ENCODE data around the gene PLOD1.
A peak's percentile ranks its signal among the peaks of the same experiment; 100 is the strongest.

PLOD1 gene

DNA sequence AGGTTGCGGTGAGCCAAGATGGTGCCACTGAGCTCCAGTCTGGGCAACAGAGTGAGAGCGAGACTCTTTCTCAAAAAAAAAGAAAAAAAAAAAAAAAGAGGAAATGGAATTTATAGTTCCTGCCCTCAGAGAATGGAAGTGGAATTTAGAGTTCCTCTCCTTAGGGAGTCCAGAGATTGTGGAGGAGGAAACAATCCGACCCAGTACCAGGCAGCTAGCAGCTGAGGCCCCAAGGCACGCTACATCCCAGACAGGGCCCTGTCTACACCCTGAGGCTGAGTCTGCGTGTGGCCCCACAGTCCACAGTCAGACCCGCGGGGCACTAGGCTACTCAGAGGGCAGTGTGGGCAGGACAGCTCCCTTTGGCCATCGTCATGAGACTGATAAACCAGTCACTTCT, 43.8 kb downstream of the PLOD1 start:
- no peak for DNase-seq (ENCODE audit: low spot score)

DNA sequence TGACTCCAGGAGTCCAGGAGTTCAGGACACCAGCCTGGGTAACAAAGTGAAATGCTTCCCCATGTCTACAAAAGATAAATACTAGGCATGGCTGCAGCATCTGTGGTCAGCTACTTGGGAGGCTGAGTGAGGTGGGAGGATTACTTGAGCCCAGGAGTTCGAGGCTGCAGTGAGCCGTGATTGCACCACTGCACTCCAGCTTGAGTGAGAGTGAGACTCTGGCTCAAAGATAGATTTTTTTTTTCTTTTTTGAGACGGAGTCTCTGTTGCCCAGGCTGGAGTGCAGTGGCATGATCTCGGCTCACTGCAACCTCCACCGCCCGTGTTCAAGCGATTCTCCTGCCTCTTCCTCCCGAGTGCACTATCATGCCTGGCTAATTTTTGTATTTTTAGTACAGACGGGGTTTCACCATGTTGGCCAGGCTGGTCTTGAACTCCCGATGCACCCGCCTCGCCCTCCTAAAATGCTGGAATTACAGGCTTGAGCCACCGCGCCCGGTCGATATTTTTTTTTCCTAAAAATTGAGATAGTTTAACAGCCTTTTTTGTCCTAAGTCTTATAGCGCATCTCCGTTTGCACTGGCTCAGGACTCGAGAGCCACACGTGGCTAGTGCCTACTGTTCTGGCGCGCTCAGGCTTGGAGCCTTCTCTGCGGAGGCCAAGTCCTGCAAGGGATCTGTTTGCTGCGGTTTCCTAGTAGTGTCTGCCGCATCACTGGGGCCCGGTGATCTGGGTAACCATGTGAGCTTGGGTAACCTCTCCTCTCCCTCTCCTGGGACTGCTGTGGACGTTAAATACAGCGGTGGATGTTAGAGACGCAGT, 44.7 kb downstream of the PLOD1 start:
- no peak for DNase-seq (ENCODE audit: low spot score)

DNA sequence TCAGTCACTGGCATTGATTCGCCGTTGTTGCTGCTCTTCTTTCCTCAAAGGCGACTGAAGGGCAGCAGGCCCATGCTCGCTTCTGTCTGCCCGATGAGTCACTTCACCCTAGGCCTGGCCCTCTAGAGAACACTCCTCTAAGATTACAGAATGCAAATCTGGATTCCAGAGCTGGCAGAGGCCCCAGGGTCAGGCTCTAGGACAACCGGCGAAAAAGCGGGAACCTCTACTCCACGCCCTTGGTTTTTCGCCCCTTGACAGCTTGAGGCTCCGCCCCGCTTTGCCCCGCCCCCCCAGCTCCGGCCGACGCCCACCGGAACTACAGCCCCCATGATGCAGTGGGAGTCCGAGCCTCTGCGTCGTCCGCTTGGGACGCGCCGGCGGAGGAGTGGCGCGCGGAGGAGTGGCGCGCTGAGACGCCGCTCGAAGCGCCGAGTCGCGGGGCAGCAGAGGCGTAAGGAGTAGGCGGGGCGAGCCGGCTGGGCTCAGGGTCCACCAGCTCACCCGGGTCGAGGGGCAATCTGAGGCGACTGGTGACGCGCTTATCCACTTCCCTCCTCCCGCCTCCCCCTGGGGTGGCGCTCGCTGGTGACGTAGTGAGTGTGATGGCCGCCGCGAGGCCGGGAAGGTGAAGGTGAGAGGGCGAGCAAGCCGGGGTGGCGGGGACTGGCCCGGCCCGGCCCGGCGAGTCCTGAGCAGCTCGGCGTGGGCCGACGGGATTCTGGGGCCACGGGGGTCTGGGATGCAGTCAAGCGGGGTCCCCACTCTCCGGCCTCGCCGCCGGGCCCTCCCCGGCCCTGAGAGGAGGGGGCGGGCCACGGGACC, 45.5 kb downstream of the PLOD1 start, which contains the start of gene MFN2:
Gene MFN2 (plus strand): TSS at position 594 of the 825 bp plus-strand sequence. CDS start 8,725 bp downstream, outside the sequence.
- peak; percentile 90 for DNase-seq (ENCODE audit: low spot score)

DNA sequence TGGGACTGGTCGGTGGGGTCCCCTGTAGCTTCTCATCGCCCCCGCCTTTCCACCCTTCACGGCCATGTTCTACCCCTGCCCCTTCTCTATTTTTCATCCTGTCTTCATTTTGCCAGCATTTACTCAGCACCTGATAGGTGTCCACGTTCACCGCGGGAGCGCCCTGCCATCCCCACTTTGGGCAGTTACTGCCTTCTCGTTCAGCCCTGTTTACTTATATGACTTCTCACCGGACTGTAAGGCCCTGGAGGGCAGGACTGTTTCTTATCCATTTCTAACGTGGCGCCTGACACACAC, 46.1 kb downstream of the PLOD1 start:
- DNase-seq (ENCODE audit: low spot score) = no peak

DNA sequence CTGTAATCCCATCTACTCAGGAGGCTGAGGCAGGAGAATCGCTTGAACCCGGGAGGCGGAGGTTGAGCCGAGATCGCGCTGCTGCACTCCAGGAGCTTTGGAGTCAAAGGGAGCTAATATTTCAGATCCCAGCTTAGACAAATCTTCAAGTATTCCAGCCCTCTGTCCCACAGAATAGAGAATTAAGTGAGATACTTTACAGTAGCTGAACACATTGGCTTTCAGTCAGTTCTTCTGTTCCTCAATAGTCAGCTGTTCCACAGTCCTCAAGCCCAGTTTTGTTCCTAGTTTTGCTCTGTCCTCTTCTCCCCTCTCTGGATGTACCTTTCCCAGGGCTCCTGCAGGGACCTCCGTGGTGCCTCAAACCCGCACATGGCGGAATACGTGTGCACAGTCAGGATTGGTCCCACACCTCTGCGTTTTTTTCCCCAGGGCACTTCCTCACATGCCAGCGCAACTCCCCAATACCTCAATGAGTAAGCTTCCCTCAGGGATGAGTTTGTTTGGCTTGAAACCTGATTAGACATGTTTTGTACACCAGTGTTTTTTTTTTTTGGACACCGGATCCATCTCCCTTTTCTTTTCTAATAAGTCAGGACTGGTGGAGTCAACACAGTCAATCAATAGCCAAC, 47.0 kb downstream of the PLOD1 start:
- no peak for DNase-seq (ENCODE audit: low spot score)

DNA sequence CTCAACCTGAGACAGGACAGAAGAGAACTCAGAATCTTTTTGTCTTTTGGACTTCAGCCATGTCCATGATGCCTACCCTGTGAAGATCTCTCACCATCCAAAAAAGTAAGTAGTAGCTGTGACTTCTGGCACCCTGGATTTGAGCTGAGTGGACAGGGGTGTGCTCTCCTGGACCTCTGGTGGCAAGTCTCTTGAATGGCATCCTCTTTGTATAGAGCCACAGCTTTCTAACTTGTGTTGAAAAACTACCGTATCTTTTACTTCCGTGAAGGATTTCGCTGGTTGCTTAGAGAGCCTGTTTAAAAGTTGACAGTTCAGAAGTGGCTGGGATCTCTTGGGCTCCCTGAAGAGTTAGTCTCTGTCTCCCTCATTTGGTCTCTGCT, 47.5 kb downstream of the PLOD1 start:
- DNase-seq (ENCODE audit: low spot score) = no peak

DNA sequence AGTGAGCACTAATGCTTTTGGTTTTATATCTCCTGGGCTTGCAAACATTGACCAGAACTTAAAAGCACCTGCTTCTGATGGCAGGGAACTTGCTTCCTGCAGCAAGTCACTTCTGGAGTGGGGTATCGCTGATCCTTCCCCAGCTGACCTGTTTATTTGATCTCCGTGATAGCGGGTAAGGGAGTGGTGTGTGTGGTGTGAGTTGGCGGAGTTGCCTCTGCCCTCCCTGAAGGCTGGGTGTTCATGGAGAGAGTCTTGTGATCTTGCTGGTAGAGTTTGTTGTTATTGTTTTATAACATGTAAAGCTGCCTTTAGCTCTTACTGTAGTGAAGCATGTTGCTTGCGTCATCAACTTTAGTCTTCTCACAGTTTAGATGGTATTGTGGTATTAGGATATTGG, 49.6 kb downstream of the PLOD1 start:
- DNase-seq (ENCODE audit: low spot score) = no peak

DNA sequence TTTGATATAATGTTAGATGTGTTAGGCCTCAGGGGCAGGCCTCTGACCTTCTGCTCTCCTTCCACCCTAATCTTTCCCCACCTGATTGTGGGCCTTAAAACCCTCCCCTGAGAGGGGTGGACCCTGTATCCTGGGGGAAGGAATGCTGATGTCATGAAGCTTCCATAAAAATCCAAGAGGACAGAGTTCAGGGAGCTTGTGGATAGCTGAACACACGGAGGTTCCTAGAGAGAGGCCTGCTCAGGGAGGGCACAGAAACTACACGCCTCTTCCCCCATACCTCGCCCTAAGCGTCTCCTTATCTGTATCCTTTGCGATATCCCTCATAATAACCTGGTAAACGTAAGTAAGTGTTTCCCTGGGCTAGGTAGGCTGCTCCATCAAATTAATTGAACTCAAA, 50.1 kb downstream of the PLOD1 start:
- DNase-seq (ENCODE audit: low spot score) = no peak

DNA sequence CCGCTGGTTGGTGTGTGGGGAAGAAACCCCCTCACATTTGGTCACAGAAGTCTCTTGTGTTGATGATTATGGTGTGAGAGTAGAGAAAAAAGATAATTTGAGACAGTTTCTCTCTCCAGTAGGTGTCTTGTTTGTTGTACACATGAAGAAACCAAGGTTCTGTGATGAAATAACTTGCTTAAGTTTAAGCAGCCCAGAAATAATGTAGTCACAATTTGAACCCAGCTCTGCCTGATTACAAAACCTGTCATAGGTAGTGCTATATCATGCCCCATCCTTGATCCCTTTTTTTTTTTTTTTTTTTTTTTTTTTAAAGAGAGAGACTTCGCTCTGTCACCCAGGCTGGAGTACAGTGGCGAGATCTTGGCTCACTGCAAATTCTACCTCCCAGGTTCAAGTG, 50.7 kb downstream of the PLOD1 start:
- no peak for DNase-seq (ENCODE audit: low spot score)

DNA sequence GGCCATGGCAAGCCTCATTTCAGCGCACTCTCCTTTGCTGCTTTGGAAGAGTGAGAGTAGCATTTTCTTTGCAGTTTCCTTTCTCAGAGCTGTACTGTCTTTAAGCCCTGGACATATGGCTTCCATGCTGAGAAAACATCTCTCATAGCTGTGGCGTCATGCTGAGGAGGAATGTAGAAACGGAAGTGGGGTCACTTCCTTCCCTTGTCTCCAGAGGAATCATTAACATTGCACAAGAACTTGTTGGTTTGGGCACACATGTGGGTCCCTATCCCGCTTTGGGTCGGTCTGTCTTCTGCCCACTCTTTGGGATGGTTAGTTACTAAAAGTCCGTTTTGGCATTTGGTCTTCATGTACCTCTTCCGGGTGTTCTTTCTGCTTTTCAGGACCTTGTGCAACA, 51.3 kb downstream of the PLOD1 start:
- no peak for DNase-seq (ENCODE audit: low spot score)

DNA sequence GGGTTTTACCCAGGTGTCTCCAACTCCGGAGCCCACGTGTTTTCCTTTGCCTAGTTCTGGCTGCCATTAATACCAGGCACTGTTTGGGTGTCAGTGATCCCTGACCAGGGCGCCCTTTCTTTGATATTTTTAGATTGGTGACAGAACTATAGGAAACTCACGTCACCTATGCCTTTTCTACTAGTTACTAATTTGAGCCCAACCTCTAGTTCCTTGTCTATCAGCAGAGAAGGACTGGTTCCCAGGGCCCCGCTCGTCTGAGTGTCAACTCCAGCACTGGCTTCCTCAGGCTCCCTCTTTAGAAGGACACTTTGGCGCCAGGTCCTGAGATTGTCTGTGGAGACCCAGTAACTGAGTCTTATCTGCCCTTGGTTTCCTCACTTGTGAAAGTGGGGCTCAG, 55.2 kb downstream of the PLOD1 start:
- DNase-seq (ENCODE audit: low spot score) = no peak

DNA sequence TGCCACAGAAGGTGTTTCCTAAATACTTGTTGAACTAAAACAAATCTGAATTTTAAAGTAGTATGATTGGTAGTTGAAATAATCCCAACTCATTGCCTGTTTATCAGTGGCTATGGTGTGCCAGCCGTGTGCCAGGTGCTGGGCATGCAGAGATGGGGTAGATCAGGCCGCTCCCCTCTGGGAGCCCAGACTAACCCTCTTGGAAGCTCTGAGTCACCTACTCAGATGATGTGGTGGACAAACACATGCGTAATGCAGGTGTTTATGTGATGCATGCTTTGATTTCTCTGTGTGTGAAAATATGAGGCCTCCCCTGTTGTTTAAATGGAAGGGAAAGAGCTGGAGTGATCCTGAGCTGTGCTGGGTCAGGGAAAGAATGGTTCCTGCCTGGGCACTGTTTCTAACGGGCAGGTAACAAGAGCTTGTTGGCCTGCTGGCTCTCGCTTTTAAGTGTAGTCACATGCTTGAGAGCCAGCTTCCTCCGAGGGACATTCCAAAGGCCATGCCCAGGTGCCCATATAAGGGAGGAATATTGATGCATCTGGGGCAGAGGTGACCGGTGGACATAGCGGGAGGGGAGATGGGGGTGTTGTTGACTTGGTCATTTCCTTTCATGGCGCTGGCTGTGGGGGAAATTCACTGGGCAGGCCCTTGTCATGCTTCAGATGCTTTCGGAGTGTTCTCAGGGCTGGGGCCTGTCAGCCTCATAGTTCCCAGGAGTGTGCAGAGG, 56.0 kb downstream of the PLOD1 start:
- DNase-seq (ENCODE audit: low spot score) = no peak

DNA sequence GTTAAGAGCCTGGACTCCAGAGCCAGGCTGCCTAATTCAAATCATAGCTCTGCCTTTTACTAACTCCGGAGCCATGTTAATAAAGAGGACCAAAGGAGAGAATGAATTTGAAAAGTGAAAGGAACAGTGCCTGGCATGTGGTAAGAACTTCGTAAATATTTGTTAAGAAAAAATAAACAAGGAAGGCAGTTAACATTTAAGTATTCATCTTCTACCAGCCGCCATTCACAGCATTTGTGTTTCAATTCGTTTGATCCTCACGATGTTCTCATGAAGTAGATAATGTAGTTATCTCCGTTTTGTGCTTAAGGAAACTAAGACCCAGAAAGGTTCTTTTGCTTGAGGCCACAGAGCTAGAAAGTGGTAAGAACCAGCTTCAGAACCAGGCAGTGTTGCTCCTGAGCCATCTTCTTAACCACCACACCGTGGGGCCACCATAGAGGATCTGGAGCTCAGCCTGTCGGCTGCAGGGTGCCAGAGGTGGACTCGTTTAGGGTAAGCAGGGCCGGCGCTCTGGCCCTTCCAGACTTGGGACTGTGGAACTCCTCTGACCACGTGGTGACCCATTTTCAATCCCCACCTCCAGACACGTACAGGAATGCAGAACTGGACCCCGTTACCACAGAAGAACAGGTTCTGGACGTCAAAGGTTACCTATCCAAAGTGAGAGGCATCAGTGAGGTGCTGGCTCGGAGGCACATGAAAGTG, 57.6 kb downstream of the PLOD1 start:
- no peak for DNase-seq (ENCODE audit: low spot score)

DNA sequence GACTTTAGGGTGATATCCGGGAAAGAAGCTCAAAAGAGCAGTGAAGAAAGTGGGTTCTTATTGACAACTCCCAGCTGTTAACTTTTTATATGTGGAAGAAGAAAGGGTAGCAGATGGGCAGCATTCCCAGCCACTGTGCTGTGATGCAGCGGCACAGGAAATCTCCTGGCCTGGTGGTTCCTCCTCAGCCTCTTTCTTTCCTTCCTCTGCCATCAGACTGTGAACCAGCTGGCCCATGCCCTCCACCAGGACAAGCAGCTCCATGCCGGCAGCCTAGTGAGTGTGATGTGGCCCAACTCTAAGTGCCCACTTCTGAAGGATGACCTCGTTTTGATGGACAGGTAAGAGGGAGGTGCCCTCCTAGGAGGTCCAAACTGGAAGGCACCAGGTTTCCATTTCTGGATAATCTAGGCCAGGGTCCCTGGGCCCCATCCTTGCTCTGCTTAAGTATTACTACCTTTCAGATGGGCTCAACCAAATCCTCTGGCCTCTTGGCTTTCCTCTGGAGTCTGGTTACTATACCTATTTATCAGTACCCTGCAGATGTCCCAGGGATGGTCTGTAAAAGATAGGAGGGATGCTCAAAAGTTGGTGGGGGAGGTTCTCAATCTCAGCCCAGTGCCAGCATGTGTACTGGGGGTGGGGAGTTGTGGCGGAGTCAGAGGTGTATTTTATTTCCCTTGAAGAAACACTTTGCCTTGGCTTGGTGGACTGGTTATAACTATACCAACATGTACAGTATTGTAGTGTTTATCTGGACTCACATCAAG, 62.7 kb downstream of the PLOD1 start:
- DNase-seq (ENCODE audit: low spot score) = no peak

DNA sequence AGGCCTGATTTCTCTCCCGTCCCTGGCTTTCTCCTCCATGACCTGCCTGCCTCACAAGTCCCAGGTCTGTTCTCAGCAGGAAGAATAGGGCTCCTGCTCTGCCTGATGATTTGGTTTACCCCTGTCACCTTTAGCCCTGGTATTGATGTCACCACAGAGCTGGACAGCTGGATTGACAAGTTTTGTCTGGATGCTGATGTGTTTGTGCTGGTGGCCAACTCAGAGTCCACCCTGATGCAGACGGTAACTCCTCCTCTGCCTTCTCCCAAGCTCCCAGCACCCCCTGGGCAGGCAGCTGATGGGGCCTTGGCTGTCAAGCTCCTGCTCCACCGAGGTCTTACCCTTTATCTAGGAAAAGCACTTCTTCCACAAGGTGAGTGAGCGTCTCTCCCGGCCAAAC, 64.1 kb downstream of the PLOD1 start:
- no peak for DNase-seq (ENCODE audit: low spot score)

DNA sequence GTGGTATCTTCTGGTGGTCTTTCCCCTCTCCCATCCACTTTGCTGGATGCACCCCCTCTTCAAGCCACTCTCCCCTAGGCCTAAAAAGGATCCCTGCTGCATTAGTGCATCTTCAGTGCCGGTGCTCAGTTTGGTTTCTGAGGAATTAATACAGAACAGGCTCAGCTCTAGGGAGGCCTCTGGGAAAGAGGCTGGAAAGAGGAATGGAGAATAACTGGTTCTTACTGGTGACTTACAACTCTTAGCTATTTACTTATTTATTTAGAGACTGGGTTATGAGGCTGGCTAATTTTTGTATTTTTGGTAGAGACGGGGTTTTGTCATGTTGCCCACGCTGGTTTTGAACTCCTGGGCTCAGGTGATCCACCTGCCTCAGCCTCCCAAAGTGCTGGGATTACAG, 64.7 kb downstream of the PLOD1 start:
- DNase-seq (ENCODE audit: low spot score) = no peak

DNA sequence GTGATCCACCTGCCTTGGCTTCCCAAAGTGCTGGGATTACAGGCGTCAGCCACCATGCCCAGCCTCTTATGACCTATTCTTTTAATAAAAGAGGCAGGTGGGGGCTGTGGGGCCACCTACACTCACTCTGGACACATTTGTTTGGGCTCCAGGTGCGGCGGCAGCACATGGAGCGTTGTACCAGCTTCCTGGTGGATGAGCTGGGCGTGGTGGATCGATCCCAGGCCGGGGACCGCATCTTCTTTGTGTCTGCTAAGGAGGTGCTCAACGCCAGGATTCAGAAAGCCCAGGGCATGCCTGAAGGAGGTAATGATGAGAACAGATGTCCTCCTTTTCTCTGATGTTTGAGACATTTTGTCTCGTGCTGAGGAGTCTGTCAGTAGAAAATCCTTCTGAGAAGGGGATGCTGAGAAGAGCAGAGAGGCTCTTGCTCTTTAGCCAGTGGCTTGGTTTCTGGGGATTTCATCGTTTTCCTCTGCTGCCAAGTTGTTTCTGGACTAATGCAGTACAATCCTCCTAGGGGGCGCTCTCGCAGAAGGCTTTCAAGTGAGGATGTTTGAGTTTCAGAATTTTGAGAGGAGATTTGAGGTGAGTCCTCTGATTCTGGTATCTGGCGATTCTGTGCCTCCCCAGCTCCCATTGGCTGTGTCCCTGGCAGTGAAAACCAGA, 66.9 kb downstream of the PLOD1 start:
- DNase-seq (ENCODE audit: low spot score) = peak; percentile 34

DNA sequence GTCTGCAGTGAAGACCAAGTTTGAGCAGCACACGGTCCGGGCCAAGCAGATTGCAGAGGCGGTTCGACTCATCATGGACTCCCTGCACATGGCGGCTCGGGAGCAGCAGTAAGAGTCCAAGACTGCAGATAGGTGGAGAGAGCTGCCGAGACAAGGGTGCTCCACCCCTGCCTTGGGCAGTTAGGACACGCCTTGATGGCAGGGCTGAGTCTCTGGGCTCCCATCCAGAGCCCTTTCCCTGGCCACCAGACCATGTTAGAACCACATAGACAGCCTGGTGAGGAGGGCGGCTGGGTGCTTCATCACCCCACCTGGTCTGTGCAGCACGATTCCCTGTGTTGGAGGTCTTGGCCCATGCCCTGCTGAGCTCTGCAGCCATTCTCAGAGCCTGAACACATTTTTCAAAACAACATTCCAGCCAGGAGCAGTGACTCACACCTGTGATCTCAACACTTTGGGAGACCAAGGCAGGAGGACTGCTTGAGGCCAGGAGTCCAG, 67.5 kb downstream of the PLOD1 start:
- DNase-seq (ENCODE audit: low spot score) = no peak

DNA sequence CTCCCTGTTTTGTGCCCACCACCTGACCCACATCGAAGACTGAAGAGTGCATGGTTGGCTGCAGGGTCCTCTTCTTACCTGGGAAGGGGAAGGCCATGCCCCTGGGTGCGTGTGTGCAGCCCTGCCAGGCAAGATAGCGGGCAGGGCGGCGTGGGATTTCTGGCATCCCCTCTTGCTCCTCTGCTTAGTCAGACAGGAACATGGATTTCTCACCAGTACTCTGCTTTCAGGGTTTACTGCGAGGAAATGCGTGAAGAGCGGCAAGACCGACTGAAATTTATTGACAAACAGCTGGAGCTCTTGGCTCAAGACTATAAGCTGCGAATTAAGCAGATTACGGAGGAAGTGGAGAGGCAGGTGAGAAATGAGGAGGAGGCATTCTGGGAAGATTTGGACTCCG, 69.2 kb downstream of the PLOD1 start:
- DNase-seq (ENCODE audit: low spot score) = no peak

DNA sequence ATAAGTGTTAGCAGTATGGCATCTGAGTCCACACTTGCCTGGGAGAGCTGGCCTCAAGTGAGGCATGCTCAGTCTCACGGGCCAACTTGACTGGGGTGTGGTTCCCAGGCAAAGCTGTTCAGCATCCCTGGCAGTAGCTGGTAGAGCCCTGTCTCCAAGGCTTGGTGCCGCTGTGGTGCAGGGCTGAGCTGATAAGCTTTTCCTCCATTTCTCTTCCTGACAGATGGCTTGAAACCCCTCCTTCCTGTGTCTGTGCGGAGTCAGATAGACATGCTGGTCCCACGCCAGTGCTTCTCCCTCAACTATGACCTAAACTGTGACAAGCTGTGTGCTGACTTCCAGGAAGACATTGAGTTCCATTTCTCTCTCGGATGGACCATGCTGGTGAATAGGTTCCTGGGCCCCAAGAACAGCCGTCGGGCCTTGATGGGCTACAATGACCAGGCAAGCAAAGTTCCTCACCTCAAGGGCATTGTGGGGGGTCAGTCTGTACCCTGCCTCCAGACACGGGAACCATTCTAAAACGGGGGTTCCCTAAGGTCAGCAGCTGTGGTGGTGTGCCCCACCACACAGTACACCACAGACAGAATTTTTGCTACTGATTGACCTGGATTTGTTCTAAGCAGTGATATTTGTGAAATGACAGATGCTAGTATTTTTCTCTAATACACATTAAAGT, 71.1 kb downstream of the PLOD1 start:
- DNase-seq (ENCODE audit: low spot score) = no peak
